Muscle layer of duodenum (tissue), 2 donors: Measurements from ENCODE around the gene NSD1.

Experiments used
- H3K27ac ChIP-seq: one replicate; pipeline ENCODE4 v1.7.0; 2013; ENCODE audit warnings: mild to moderate bottlenecking, low read length
- H3K27me3 ChIP-seq: one replicate; pipeline ENCODE4 v1.7.0; 2013; ENCODE audit warnings: low read depth, mild to moderate bottlenecking, control low read depth, low read length
- H3K36me3 ChIP-seq, 2 donors: one replicate each; pipeline ENCODE4 v1.7.0; 2013; ENCODE audit warnings: low read length in 2 of 2, control low read depth in 1 of 2, mild to moderate bottlenecking in 1 of 2; ENCODE audit not compliant: insufficient read depth in 2 of 2, control insufficient read depth in 1 of 2
- H3K4me1 ChIP-seq, 2 donors: one replicate each; pipeline ENCODE4 v1.7.0; 2013; ENCODE audit warnings: low read length in 2 of 2, mild to moderate bottlenecking in 2 of 2, control low read depth in 1 of 2, moderate library complexity in 1 of 2; ENCODE audit not compliant: insufficient read depth in 2 of 2, control insufficient read depth in 1 of 2
- H3K4me3 ChIP-seq, 2 donors: one replicate each; pipeline ENCODE4 v1.7.0; 2013; ENCODE audit warnings: low read length in 2 of 2, low read depth in 1 of 2, mild to moderate bottlenecking in 1 of 2
- H3K9me3 ChIP-seq, 2 donors: one replicate each; pipeline ENCODE4 v1.7.0; 2013; ENCODE audit warnings: low read length in 2 of 2, control low read depth in 1 of 2, mild to moderate bottlenecking in 1 of 2; ENCODE audit not compliant: control insufficient read depth in 1 of 2
- donor health status: healthy.

The NSD1 gene, protein sequence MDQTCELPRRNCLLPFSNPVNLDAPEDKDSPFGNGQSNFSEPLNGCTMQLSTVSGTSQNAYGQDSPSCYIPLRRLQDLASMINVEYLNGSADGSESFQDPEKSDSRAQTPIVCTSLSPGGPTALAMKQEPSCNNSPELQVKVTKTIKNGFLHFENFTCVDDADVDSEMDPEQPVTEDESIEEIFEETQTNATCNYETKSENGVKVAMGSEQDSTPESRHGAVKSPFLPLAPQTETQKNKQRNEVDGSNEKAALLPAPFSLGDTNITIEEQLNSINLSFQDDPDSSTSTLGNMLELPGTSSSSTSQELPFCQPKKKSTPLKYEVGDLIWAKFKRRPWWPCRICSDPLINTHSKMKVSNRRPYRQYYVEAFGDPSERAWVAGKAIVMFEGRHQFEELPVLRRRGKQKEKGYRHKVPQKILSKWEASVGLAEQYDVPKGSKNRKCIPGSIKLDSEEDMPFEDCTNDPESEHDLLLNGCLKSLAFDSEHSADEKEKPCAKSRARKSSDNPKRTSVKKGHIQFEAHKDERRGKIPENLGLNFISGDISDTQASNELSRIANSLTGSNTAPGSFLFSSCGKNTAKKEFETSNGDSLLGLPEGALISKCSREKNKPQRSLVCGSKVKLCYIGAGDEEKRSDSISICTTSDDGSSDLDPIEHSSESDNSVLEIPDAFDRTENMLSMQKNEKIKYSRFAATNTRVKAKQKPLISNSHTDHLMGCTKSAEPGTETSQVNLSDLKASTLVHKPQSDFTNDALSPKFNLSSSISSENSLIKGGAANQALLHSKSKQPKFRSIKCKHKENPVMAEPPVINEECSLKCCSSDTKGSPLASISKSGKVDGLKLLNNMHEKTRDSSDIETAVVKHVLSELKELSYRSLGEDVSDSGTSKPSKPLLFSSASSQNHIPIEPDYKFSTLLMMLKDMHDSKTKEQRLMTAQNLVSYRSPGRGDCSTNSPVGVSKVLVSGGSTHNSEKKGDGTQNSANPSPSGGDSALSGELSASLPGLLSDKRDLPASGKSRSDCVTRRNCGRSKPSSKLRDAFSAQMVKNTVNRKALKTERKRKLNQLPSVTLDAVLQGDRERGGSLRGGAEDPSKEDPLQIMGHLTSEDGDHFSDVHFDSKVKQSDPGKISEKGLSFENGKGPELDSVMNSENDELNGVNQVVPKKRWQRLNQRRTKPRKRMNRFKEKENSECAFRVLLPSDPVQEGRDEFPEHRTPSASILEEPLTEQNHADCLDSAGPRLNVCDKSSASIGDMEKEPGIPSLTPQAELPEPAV (N-terminal part only)

DNA sequence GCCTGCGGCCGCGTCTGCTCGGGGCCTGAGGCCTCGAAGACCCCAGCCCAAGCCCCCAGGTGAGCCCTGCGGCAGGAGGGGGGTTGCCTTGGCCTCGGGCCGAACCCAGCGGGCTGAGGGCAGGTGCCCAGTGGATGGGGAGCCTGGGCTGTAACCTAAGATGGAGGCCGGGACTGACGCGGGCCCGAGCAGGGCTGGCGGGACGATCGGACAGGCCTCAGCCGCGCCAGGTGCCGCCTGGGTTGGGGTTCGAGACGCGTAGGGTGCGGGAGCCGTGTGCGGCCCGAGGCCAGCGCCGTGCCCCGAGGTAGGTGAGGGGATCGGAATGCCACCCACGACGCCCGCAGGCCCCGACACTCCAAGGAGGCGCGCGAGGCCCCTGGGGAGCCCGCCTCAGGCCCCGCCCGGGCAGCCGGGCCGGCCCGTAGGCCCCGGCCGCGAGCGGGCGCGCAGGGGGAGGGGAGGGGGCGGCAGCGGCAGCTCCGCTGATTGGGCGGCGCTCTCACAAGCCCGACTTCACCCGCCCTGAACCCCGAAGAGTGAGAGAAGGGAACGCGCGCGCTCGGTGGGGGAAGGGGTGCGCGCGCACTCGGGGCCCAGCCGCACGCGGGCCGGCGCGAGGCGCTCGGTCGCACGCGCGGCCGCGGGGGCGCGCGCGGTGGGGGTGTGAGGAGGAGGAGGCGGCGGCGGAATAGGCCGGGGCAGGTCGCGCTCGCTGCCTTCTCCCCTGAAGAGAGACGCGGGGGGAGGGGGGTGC lies at the start of gene NSD1:
TSS of gene NSD1 (plus strand) at position 678 of the 757 bp plus-strand sequence. CDS start 1,331 bp downstream, outside the sequence.
- H3K27me3 ChIP-seq = no peaks in the 10 kb centered on the region
- H3K4me3 ChIP-seq = peak within 1 kb of the TSS; percentile 71 to 77
- peak within 1 kb of the TSS; percentile 82 for H3K27ac ChIP-seq
- peaks cover 29 to 36% of the 10 kb centered on the region in 2 donors for H3K4me1 ChIP-seq
- peaks cover 0 to 12% of the 10 kb centered on the region in 2 donors for H3K36me3 ChIP-seq
- H3K9me3 ChIP-seq = no peaks in the 10 kb centered on the region

GRCh38 chr5:177084175-177084574 lies 49.4 kb upstream of the NSD1 start:
- no peaks in the 10 kb centered on the region for H3K9me3 ChIP-seq
- no peaks in the 10 kb centered on the region for H3K36me3 ChIP-seq
- no peak overlapping the region for H3K27ac ChIP-seq
- H3K4me3 ChIP-seq = no peak overlapping the region
- H3K4me1 ChIP-seq = peaks cover 3 to 15% of the 10 kb centered on the region in 2 donors
- H3K27me3 ChIP-seq = peaks cover 4% of the 10 kb centered on the region

GRCh38 chr5:177085985-177086653 lies 47.5 kb upstream of the NSD1 start:
- Histone ChIP-seq H3K36me3 (no peaks in the 10 kb centered on the region), H3K9me3 (no peaks in the 10 kb centered on the region), H3K27ac (peak overlapping the region; percentile 40), H3K4me3 (no peak overlapping the region), H3K4me1 (peaks cover 9 to 26% of the 10 kb centered on the region in 2 donors), H3K27me3 (peaks cover 4% of the 10 kb centered on the region)

DNA sequence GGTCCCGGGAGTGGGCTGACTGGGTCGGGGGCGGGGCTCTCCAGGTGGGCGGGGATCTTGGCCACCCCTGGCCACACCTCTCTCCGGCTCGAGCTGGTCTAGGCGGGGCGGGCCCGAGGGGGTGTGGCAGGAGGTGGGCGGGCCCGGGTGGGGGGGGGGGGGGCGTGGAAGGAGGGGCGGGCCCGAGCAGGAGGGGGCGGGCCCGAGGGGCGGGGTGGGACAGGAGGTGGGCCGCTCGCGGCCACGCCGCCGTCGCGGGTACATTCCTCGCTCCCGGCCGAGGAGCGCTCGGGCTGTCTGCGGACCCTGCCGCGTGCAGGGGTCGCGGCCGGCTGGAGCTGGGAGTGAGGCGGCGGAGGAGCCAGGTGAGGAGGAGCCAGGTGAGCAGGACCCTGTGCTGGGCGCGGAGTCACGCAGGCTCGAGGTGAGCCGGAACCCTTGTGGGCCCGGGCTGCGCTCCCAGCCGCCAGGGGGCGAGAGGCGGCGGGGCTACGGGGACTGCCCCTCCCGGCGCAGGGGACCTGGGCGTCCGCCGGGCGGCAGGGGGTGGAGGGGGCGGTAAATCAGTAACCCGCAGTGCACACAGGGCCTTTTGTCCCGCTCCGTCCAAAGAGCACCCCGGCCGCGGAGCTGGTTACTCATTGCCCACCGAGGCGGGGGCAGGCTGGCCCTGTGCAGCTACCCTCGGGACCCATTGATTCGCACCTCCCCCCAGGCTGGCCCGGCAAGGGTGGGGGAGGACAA lies 46.7 kb upstream of the NSD1 start, which contains the start of gene FGFR4:
TSS of gene FGFR4 (plus strand) at position 262 of the 744 bp plus-strand sequence. CDS start 2,688 bp downstream, outside the sequence.
- H3K36me3 ChIP-seq = no peaks in the 10 kb centered on the region
- peaks cover 4% of the 10 kb centered on the region for H3K27me3 ChIP-seq
- H3K27ac ChIP-seq = peak within 1 kb of the TSS; percentile 76
- peak within 1 kb of the TSS; percentile 42 to 60 for H3K4me3 ChIP-seq
- H3K9me3 ChIP-seq = no peaks in the 10 kb centered on the region
- H3K4me1 ChIP-seq = peaks cover 9 to 26% of the 10 kb centered on the region in 2 donors

GRCh38 chr5:177087398-177088005 lies 46.1 kb upstream of the NSD1 start:
- peaks cover 9 to 26% of the 10 kb centered on the region in 2 donors for H3K4me1 ChIP-seq
- peak overlapping the region; percentile 42 to 60 for H3K4me3 ChIP-seq
- no peaks in the 10 kb centered on the region for H3K36me3 ChIP-seq
- peak overlapping the region; percentile 76 for H3K27ac ChIP-seq
- peaks cover 4% of the 10 kb centered on the region for H3K27me3 ChIP-seq
- no peaks in the 10 kb centered on the region for H3K9me3 ChIP-seq

- Histone ChIP-seq H3K27me3 (peaks cover 1% of the 10 kb centered on the region), H3K9me3 (no peaks in the 10 kb centered on the region), H3K4me1 (peaks cover 9 to 26% of the 10 kb centered on the region in 2 donors), H3K27ac (no peak overlapping the region), H3K36me3 (no peaks in the 10 kb centered on the region), H3K4me3 (peak overlapping the region in 1 of 2 donors; percentile 16)
These were observed 44.4 kb upstream of the NSD1 start for GRCh38 chr5:177089127-177089526.

GRCh38 chr5:177089825-177090641 lies 43.5 kb upstream of the NSD1 start:
- Histone ChIP-seq H3K36me3 (no peaks in the 10 kb centered on the region), H3K27me3 (no peaks in the 10 kb centered on the region), H3K27ac (no peak overlapping the region), H3K4me3 (no peak overlapping the region), H3K9me3 (no peaks in the 10 kb centered on the region), H3K4me1 (peaks cover 9 to 28% of the 10 kb centered on the region in 2 donors)

GRCh38 chr5:177090813-177091212 lies 42.8 kb upstream of the NSD1 start:
- Histone ChIP-seq H3K4me3 (no peak overlapping the region), H3K4me1 (peaks cover 9 to 35% of the 10 kb centered on the region in 2 donors), H3K36me3 (no peaks in the 10 kb centered on the region), H3K27me3 (no peaks in the 10 kb centered on the region), H3K9me3 (no peaks in the 10 kb centered on the region), H3K27ac (no peak overlapping the region)

DNA sequence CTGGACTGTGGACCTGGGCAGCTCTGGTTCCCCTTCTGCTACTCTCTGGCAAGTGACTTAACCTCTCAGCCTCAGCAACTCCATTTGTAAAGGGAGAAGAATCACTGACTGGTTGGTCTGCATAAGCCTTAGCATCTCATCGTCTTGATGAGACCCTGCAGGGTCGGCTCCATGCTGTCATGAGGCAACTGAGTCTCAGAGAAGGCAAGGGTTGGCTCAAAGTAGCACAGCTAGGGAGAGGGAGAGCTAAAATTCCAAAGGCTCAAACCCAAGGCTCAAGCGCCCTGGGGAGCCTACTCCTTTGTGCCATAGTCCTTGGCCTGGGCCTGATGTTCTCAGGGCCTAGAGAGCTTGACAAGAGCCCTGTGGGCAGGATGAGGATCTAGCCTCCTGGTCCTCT lies 42.3 kb upstream of the NSD1 start:
- Histone ChIP-seq H3K4me1 (peaks cover 9 to 31% of the 10 kb centered on the region in 2 donors), H3K27ac (no peak overlapping the region)

More for the DNA sequence above, 42.3 kb upstream of the NSD1 start:
- Histone ChIP-seq H3K4me3 (no peak overlapping the region), H3K27me3 (no peaks in the 10 kb centered on the region), H3K36me3 (no peaks in the 10 kb centered on the region), H3K9me3 (no peaks in the 10 kb centered on the region)
